Measurements from ENCODE around the gene NTM. TPM values are rescaled to one million over a fixed set of nuclear protein-coding genes. Genes with fewer than 3 reads are reported as not detected.

Gene NTM
- total RNA-seq, 1 experiment from 2014 or later, result 16.4 TPM

DNA sequence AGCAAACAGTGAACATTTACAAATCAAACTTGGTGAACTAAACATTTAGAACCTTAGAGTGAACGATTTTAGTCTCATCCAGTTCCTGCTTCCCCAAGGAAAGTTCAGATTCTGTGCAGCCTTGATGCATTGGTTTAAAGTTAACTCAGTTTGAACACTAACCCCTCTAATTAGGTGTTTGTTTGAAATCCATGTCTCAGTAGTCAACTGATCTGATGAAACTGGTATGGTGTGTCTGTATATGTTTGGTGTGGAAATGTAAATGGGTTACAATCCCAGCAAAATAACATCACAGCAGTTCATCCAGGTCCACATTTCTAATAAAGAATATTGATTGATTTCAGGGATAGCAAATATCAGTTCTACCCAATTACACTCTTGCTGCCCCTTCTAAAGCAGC, 532.0 kb downstream of the NTM start (continued):
- TF ChIP-seq HMGA2 (CRISPR knock-in tag; IDR thresholded peaks at IDR 0.05), result no peak

DNA sequence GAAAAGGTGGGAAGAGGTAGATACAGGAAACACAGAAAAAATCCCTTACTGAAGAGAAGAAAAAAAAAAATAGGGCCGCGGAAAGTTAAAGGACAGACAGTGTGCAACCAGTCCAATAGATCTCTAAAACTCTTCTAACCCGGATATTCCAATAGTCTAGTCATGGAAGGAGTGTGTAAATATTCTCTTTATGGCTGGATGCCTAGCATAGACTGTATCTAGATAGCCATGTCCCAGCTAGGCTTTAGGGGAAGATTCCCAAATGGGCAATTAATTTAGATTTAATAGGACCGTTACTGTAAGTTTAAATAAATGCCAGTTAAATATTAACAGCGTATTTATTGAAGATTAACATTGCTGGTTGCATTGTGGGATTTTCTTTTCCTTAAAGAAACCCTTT, 532.7 kb downstream of the NTM start:
- ChIA-PET POLR2A (no interaction called here), CTCF (interaction anchor here (1.2 to 2.6 kb wide), 5 partner anchors 13 to 376 kb away, joined by 3 to 14 read pairs (median 7); no protein-coding TSS in a partner anchor)
- no peaks in the 10 kb centered on the region for H3K9me3 Mint-ChIP-seq
- H3K27ac Mint-ChIP-seq, result no peak overlapping the region
- ATAC-seq (no peak), DNase-seq (ENCODE audit: low spot score) (no peak)
- H3K4me1 Mint-ChIP-seq, result peaks cover 67% of the 10 kb centered on the region
- H3K36me3 Mint-ChIP-seq, result no peaks in the 10 kb centered on the region
- no peaks in the 10 kb centered on the region for H3K27me3 Mint-ChIP-seq (ENCODE audit: low read depth)
- no peak overlapping the region for H3K4me3 Mint-ChIP-seq
- TF ChIP-seq NFYB (CRISPR knock-in tag; conservative IDR thresholded peaks at IDR 0.05; ENCODE audit: low read depth) (no peak), FOXK1 (CRISPR knock-in tag; IDR thresholded peaks at IDR 0.05) (no peak), OVOL2 (CRISPR knock-in tag; IDR thresholded peaks at IDR 0.05; ENCODE audit: borderline replicate concordance) (no peak), ZNF263 (CRISPR knock-in tag; IDR thresholded peaks at IDR 0.05; ENCODE audit: low read depth) (no peak), TP53 (CRISPR knock-in tag; IDR thresholded peaks at IDR 0.05) (no peak), TEAD4 (CRISPR knock-in tag; IDR thresholded peaks at IDR 0.05) (no peak), ELF4 (CRISPR knock-in tag; IDR thresholded peaks at IDR 0.05; ENCODE audit: low read depth) (no peak)
- TF ChIP-seq, protein P1, sequence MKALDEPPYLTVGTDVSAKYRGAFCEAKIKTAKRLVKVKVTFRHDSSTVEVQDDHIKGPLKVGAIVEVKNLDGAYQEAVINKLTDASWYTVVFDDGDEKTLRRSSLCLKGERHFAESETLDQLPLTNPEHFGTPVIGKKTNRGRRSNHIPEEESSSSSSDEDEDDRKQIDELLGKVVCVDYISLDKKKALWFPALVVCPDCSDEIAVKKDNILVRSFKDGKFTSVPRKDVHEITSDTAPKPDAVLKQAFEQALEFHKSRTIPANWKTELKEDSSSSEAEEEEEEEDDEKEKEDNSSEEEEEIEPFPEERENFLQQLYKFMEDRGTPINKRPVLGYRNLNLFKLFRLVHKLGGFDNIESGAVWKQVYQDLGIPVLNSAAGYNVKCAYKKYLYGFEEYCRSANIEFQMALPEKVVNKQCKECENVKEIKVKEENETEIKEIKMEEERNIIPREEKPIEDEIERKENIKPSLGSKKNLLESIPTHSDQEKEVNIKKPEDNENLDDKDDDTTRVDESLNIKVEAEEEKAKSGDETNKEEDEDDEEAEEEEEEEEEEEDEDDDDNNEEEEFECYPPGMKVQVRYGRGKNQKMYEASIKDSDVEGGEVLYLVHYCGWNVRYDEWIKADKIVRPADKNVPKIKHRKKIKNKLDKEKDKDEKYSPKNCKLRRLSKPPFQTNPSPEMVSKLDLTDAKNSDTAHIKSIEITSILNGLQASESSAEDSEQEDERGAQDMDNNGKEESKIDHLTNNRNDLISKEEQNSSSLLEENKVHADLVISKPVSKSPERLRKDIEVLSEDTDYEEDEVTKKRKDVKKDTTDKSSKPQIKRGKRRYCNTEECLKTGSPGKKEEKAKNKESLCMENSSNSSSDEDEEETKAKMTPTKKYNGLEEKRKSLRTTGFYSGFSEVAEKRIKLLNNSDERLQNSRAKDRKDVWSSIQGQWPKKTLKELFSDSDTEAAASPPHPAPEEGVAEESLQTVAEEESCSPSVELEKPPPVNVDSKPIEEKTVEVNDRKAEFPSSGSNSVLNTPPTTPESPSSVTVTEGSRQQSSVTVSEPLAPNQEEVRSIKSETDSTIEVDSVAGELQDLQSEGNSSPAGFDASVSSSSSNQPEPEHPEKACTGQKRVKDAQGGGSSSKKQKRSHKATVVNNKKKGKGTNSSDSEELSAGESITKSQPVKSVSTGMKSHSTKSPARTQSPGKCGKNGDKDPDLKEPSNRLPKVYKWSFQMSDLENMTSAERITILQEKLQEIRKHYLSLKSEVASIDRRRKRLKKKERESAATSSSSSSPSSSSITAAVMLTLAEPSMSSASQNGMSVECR (CRISPR knock-in tag; IDR thresholded peaks at IDR 0.05; ENCODE audit: borderline replicate concordance), result no peak
- TF ChIP-seq, protein P2, sequence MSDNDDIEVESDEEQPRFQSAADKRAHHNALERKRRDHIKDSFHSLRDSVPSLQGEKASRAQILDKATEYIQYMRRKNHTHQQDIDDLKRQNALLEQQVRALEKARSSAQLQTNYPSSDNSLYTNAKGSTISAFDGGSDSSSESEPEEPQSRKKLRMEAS (CRISPR knock-in tag; IDR thresholded peaks at IDR 0.05), result no peak
- TF ChIP-seq, protein P3, sequence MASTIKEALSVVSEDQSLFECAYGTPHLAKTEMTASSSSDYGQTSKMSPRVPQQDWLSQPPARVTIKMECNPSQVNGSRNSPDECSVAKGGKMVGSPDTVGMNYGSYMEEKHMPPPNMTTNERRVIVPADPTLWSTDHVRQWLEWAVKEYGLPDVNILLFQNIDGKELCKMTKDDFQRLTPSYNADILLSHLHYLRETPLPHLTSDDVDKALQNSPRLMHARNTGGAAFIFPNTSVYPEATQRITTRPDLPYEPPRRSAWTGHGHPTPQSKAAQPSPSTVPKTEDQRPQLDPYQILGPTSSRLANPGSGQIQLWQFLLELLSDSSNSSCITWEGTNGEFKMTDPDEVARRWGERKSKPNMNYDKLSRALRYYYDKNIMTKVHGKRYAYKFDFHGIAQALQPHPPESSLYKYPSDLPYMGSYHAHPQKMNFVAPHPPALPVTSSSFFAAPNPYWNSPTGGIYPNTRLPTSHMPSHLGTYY (CRISPR knock-in tag; IDR thresholded peaks at IDR 0.05), result no peak
- TF ChIP-seq, protein P4, sequence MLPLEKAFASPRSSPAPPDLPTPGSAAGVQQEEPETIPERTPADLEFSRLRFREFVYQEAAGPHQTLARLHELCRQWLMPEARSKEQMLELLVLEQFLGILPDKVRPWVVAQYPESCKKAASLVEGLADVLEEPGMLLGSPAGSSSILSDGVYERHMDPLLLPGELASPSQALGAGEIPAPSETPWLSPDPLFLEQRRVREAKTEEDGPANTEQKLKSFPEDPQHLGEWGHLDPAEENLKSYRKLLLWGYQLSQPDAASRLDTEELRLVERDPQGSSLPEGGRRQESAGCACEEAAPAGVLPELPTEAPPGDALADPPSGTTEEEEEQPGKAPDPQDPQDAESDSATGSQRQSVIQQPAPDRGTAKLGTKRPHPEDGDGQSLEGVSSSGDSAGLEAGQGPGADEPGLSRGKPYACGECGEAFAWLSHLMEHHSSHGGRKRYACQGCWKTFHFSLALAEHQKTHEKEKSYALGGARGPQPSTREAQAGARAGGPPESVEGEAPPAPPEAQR (CRISPR knock-in tag; IDR thresholded peaks at IDR 0.05), result no peak

DNA sequence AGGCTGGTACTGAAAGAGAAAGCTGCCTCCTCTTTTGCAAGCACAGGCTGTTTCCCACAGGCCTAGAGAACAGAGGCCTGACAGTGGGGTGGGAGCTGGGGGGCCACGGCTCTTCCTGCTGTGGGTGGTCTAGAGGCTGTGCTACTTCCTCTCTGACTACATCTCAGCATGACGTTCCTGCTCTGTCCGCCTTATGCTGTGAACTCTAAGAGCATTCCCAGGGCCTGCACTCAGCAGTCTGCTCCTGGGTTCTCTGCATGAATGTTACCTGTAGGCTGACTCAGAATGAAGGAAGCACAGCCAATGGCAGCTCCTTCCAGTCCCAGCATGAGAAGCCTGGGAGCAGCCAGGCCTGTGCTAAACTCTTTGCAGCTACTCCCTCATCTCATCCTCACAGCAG, 534.3 kb downstream of the NTM start:
- ATAC-seq, result peak; percentile 95
- Mint-ChIP-seq H3K4me1 (peaks cover 82% of the 10 kb centered on the region), H3K27ac (peak overlapping the region; percentile 88), H3K27me3 (ENCODE audit: low read depth) (peaks cover 4% of the 10 kb centered on the region; the same call in 1 of the 2 replicates), H3K36me3 (no peaks in the 10 kb centered on the region), H3K4me3 (no peak overlapping the region), H3K9me3 (no peaks in the 10 kb centered on the region)
- DNase-seq (ENCODE audit: low spot score), result peak; percentile 53
- CTCF ChIA-PET, result interaction anchor here (0.9 to 3.0 kb wide), 13 partner anchors 10 to 222 kb away, joined by 3 to 19 read pairs (median 5); no protein-coding TSS in a partner anchor
- POLR2A ChIA-PET, result interaction anchor here (0.6 to 1.1 kb wide), 3 partner anchors 25 to 210 kb away, joined by 3 to 7 read pairs (median 3); no protein-coding TSS in a partner anchor
- TF ChIP-seq SMAD4 (CRISPR knock-in tag; IDR thresholded peaks at IDR 0.05) (peak; percentile 92; the same call in 1 of the 2 replicates), ETV6 (CRISPR knock-in tag; IDR thresholded peaks at IDR 0.05) (peak; percentile 77), TEAD1 (CRISPR knock-in tag; IDR thresholded peaks at IDR 0.05) (peak; percentile 78; the same call in 1 of the 2 replicates), ZNF138 (CRISPR knock-in tag; conservative IDR thresholded peaks at IDR 0.05) (0 out of 2 replicates have a peak, but pooled peaks have one; percentile 25), JAZF1 (CRISPR knock-in tag; IDR thresholded peaks at IDR 0.05) (no peak), ZNF423 (CRISPR knock-in tag; IDR thresholded peaks at IDR 0.05) (peak; percentile 31; the same call in 1 of the 2 replicates), FOXP1 (CRISPR knock-in tag; IDR thresholded peaks at IDR 0.05; ENCODE audit: borderline replicate concordance) (no peak)
- TF ChIP-seq, protein P1 (CRISPR knock-in tag; IDR thresholded peaks at IDR 0.05; ENCODE audit: borderline replicate concordance), result peak; percentile 48; the same call in 1 of the 2 replicates
- TF ChIP-seq, protein P5, sequence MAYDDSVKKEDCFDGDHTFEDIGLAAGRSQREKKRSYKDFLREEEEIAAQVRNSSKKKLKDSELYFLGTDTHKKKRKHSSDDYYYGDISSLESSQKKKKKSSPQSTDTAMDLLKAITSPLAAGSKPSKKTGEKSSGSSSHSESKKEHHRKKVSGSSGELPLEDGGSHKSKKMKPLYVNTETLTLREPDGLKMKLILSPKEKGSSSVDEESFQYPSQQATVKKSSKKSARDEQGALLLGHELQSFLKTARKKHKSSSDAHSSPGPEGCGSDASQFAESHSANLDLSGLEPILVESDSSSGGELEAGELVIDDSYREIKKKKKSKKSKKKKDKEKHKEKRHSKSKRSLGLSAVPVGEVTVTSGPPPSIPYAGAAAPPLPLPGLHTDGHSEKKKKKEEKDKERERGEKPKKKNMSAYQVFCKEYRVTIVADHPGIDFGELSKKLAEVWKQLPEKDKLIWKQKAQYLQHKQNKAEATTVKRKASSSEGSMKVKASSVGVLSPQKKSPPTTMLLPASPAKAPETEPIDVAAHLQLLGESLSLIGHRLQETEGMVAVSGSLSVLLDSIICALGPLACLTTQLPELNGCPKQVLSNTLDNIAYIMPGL (CRISPR knock-in tag; IDR thresholded peaks at IDR 0.05), result no peak
